ENCODE data around the gene NCS1. TPM values are rescaled to one million over a fixed set of nuclear protein-coding genes. Genes with fewer than 3 reads are reported as not detected.

Gene NCS1
- total RNA-seq, 1 experiment from 2014 or later: 27.8 TPM

GRCh38 chr9:130222833-130223232 is 50.6 kb downstream of the NCS1 start:
- H3K27me3 Mint-ChIP-seq (ENCODE audit: insufficient read depth, unreplicated experiment): no peaks in the 10 kb centered on the region
- H3K4me3 Mint-ChIP-seq (ENCODE audit: unreplicated experiment): no peak overlapping the region
- H3K36me3 Mint-ChIP-seq (ENCODE audit: insufficient read depth, unreplicated experiment): peaks cover 21% of the 10 kb centered on the region
- POLR2A ChIA-PET: interaction anchor here (1.1 kb wide), 1 partner anchor 24 kb away, joined by 3 read pairs; no protein-coding TSS in a partner anchor
- no peak for DNase-seq (ENCODE audit: unreplicated experiment)
- no peaks in the 10 kb centered on the region for H3K4me1 Mint-ChIP-seq (ENCODE audit: insufficient read depth, unreplicated experiment)
- intact Hi-C loops (cut with micrococcal nuclease): no loop called here
- CTCF ChIA-PET: interaction anchor here (2.9 kb wide), 1 partner anchor 13 kb away, joined by 14 read pairs; no protein-coding TSS in a partner anchor
- H3K9me3 Mint-ChIP-seq (ENCODE audit: unreplicated experiment): no peaks in the 10 kb centered on the region
- H3K27ac Mint-ChIP-seq (ENCODE audit: low read depth, unreplicated experiment): no peak overlapping the region
- no TSS peak for BruUV-seq (replicated peaks)
- no peak for TF ChIP-seq CTCF (IDR thresholded peaks at IDR 0.05; ENCODE audit: unreplicated experiment)

GRCh38 chr9:130225071-130225470 is 52.9 kb downstream of the NCS1 start:
- H3K27me3 Mint-ChIP-seq (ENCODE audit: insufficient read depth, unreplicated experiment): no peaks in the 10 kb centered on the region
- no peaks in the 10 kb centered on the region for H3K4me1 Mint-ChIP-seq (ENCODE audit: insufficient read depth, unreplicated experiment)
- no peak for DNase-seq (ENCODE audit: unreplicated experiment)
- H3K4me3 Mint-ChIP-seq (ENCODE audit: unreplicated experiment): no peak overlapping the region
- peaks cover 16% of the 10 kb centered on the region for H3K36me3 Mint-ChIP-seq (ENCODE audit: insufficient read depth, unreplicated experiment)
- BruUV-seq (replicated peaks): no TSS peak
- POLR2A ChIA-PET: no interaction called here
- intact Hi-C loops (cut with micrococcal nuclease): no loop called here
- no peak overlapping the region for H3K27ac Mint-ChIP-seq (ENCODE audit: low read depth, unreplicated experiment)
- CTCF ChIA-PET: interaction anchor here (1.1 to 2.9 kb wide), 3 partner anchors 11 to 118 kb away, joined by 5 to 14 read pairs (median 6); no protein-coding TSS in a partner anchor
- H3K9me3 Mint-ChIP-seq (ENCODE audit: unreplicated experiment): no peaks in the 10 kb centered on the region
- TF ChIP-seq CTCF (IDR thresholded peaks at IDR 0.05; ENCODE audit: unreplicated experiment): no peak

- Mint-ChIP-seq H3K27me3 (ENCODE audit: insufficient read depth, unreplicated experiment) (no peaks in the 10 kb centered on the region), H3K9me3 (ENCODE audit: unreplicated experiment) (no peaks in the 10 kb centered on the region), H3K36me3 (ENCODE audit: insufficient read depth, unreplicated experiment) (peaks cover 12% of the 10 kb centered on the region), H3K4me1 (ENCODE audit: insufficient read depth, unreplicated experiment) (no peaks in the 10 kb centered on the region), H3K27ac (ENCODE audit: low read depth, unreplicated experiment) (no peak overlapping the region), H3K4me3 (ENCODE audit: unreplicated experiment) (no peak overlapping the region)
- no TSS peak for BruUV-seq (replicated peaks)
- TF ChIP-seq CTCF (IDR thresholded peaks at IDR 0.05; ENCODE audit: unreplicated experiment): no peak
- intact Hi-C loops (cut with micrococcal nuclease): no loop called here
- ChIA-PET POLR2A (no interaction called here), CTCF (interaction anchor here (1.1 to 2.9 kb wide), 3 partner anchors 11 to 119 kb away, joined by 5 to 14 read pairs (median 6); no protein-coding TSS in a partner anchor)
- no peak for DNase-seq (ENCODE audit: unreplicated experiment)
Measured at GRCh38 chr9:130225586-130225985, 53.4 kb downstream of the NCS1 start.

- intact Hi-C loops (cut with micrococcal nuclease): no loop called here
- ChIA-PET POLR2A (no interaction called here), CTCF (interaction anchor here (1.8 to 2.0 kb wide), 2 partner anchors 10 to 119 kb away, joined by 6 read pairs; no protein-coding TSS in a partner anchor)
- Mint-ChIP-seq H3K4me1 (ENCODE audit: insufficient read depth, unreplicated experiment) (no peaks in the 10 kb centered on the region), H3K9me3 (ENCODE audit: unreplicated experiment) (no peaks in the 10 kb centered on the region), H3K4me3 (ENCODE audit: unreplicated experiment) (no peak overlapping the region), H3K27ac (ENCODE audit: low read depth, unreplicated experiment) (no peak overlapping the region), H3K27me3 (ENCODE audit: insufficient read depth, unreplicated experiment) (no peaks in the 10 kb centered on the region), H3K36me3 (ENCODE audit: insufficient read depth, unreplicated experiment) (peaks cover 12% of the 10 kb centered on the region)
- DNase-seq (ENCODE audit: unreplicated experiment): no peak
- TF ChIP-seq CTCF (IDR thresholded peaks at IDR 0.05; ENCODE audit: unreplicated experiment): no peak
- BruUV-seq (replicated peaks): no TSS peak
Measured at GRCh38 chr9:130226112-130226511, 53.9 kb downstream of the NCS1 start.
